GM19397 (cell line): ENCODE measurements around the gene RHOF.
"Not testable (repeated sequence)": the region's sequence is repeated elsewhere in the genome, so short reads cannot be mapped to it uniquely, and the experiment has no call there.

Experiments
- ATAC-seq: cut with Tn5 transposase; IDR thresholded peaks from one replicate; pipeline ENCODE4 v1.9.1; 2021; ENCODE audit warnings: mild to moderate bottlenecking, moderate library complexity; ENCODE audit not compliant: unreplicated experiment

Gene RHOF

GRCh38 chr12:121776190-121777098 is 17.0 kb downstream of the RHOF start:
- peak; percentile 45 for ATAC-seq

- no peak for ATAC-seq
These were observed 18.0 kb downstream of the RHOF start for GRCh38 chr12:121775501-121775900.

- ATAC-seq: no peak
These were observed 18.5 kb downstream of the RHOF start for GRCh38 chr12:121774968-121775474.

- ATAC-seq: peak; percentile 59
These were observed 20.3 kb downstream of the RHOF start for GRCh38 chr12:121773011-121773777.

- no peak for ATAC-seq
These were observed 22.5 kb downstream of the RHOF start for GRCh38 chr12:121770813-121771625.

GRCh38 chr12:121770388-121770787 is 23.1 kb downstream of the RHOF start:
- no peak for ATAC-seq

- ATAC-seq: no peak
These were observed 23.6 kb downstream of the RHOF start for GRCh38 chr12:121769831-121770301.

GRCh38 chr12:121769297-121769830 is 24.1 kb downstream of the RHOF start:
- ATAC-seq: no peak

- ATAC-seq: no peak
These were observed 25.9 kb downstream of the RHOF start for GRCh38 chr12:121767525-121768016.

- no peak for ATAC-seq
These were observed 27.0 kb downstream of the RHOF start for GRCh38 chr12:121766290-121767039.

GRCh38 chr12:121765573-121765972 is 27.9 kb downstream of the RHOF start:
- ATAC-seq: no peak

GRCh38 chr12:121764808-121765207 is 28.7 kb downstream of the RHOF start:
- no peak for ATAC-seq

- ATAC-seq: no peak
These were observed 31.2 kb downstream of the RHOF start for GRCh38 chr12:121762269-121762668.

GRCh38 chr12:121758536-121758935 is 35.0 kb downstream of the RHOF start:
- ATAC-seq: not testable (repeated sequence)

GRCh38 chr12:121755591-121755990 is 37.9 kb downstream of the RHOF start:
- no peak for ATAC-seq

GRCh38 chr12:121754836-121755235 is 38.7 kb downstream of the RHOF start:
- ATAC-seq: no peak

- no peak for ATAC-seq
These were observed 39.6 kb downstream of the RHOF start for GRCh38 chr12:121753844-121754264.

- no peak for ATAC-seq
These were observed 41.6 kb downstream of the RHOF start for GRCh38 chr12:121751749-121752351.

- no peak for ATAC-seq
These were observed 42.5 kb downstream of the RHOF start for GRCh38 chr12:121751034-121751433.
